ENCODE data around the gene PPP4R3B. TPM values are rescaled to one million over a fixed set of nuclear protein-coding genes. Genes with fewer than 3 reads are reported as not detected.

Gene PPP4R3B
- total RNA-seq = 100 to 1,000 TPM; 111 to 114 TPM
- 10 to 100 TPM; 76.7 to 84.2 TPM for polyA plus RNA-seq

- Mint-ChIP-seq H3K27me3 (no peaks in the 10 kb centered on the region), H3K27ac (no peak within 1 kb of the TSS), H3K36me3 (peaks cover 22 to 34% of the 10 kb centered on the region in 2 donors), H3K4me3 (no peak within 1 kb of the TSS), H3K4me1 (peaks cover 23 to 44% (median 40%) of the 10 kb centered on the region in 4 donors), H3K9me3 (no peaks in the 10 kb centered on the region)
- peak within 1 kb of the TSS; percentile 97 to 98 for H3K4me3 ChIP-seq (ENCODE audit: low read length in 2 of 2)
- intact Hi-C loops (cut with micrococcal nuclease) = loop anchor here (1.0 to 5.0 kb wide), 10 partner anchors 15 to 1502 kb away; partner anchors contain the start of genes ACYP2, CCDC88A, CFAP36 and CLHC1
- peaks cover 15% of the 10 kb centered on the region for H3K36me3 ChIP-seq (ENCODE audit: insufficient read depth, low read length)
- H3K27me3 ChIP-seq (ENCODE audit: insufficient read depth, low read length) = no peaks in the 10 kb centered on the region
- peak within 1 kb of the TSS; percentile 100 for H3K27ac ChIP-seq (ENCODE audit: low read depth, low read length)
- ChIA-PET CTCF (ENCODE audit: partially characterized antibody) (interaction anchor here (1.2 kb wide), 2 partner anchors 97 to 193 kb away, joined by 3 read pairs; no protein-coding TSS in a partner anchor), POLR2A (ENCODE audit: partially characterized antibody) (interaction anchor here (0.5 to 2.9 kb wide), 36 partner anchors 8 to 1850 kb away, joined by 3 to 90 read pairs (median 4); partner anchors contain the start of genes CCDC88A, CFAP36, CHAC2 and CLHC1)
- H3K4me1 ChIP-seq (ENCODE audit: insufficient read depth, low read length) = peaks cover 64% of the 10 kb centered on the region
- no peaks in the 10 kb centered on the region for H3K9me3 ChIP-seq (ENCODE audit: control insufficient read depth in 1 of 2, low read length in 2 of 2)
- peak; percentile 99 to 100 (median 100) for DNase-seq
Measured at GRCh38 chr2:55617175-55618024, at the start of gene PPP4R3B. Gene PPP4R3B (minus strand): TSS chr2:55617622. CDS start chr2:55617285, 337 bp downstream.

- ChIA-PET POLR2A (ENCODE audit: partially characterized antibody) (no interaction called here), CTCF (ENCODE audit: partially characterized antibody) (no interaction called here)
- no peak for DNase-seq
- Mint-ChIP-seq H3K27me3 (no peaks in the 10 kb centered on the region), H3K9me3 (no peaks in the 10 kb centered on the region), H3K4me3 (no peak overlapping the region), H3K27ac (peak overlapping the region in 1 of 7 donors; percentile 31), H3K4me1 (no peaks in the 10 kb centered on the region), H3K36me3 (peaks cover 40 to 41% of the 10 kb centered on the region in 2 donors)
- intact Hi-C loops (cut with micrococcal nuclease) = no loop called here
- H3K36me3 ChIP-seq (ENCODE audit: insufficient read depth, low read length) = peaks cover 12% of the 10 kb centered on the region
- H3K27ac ChIP-seq (ENCODE audit: low read depth, low read length) = no peak overlapping the region
- no peaks in the 10 kb centered on the region for H3K27me3 ChIP-seq (ENCODE audit: insufficient read depth, low read length)
- H3K4me3 ChIP-seq (ENCODE audit: low read length in 2 of 2) = no peak overlapping the region
- no peaks in the 10 kb centered on the region for H3K9me3 ChIP-seq (ENCODE audit: control insufficient read depth in 1 of 2, low read length in 2 of 2)
- H3K4me1 ChIP-seq (ENCODE audit: insufficient read depth, low read length) = no peaks in the 10 kb centered on the region
Measured at GRCh38 chr2:55653255-55653654, 35.8 kb upstream of the PPP4R3B start.

- Mint-ChIP-seq H3K27me3 (no peaks in the 10 kb centered on the region), H3K36me3 (peaks cover 21 to 47% of the 10 kb centered on the region in 2 donors), H3K9me3 (no peaks in the 10 kb centered on the region), H3K4me1 (no peaks in the 10 kb centered on the region), H3K27ac (peak overlapping the region in 2 of 7 donors; percentile 5 to 29), H3K4me3 (no peak overlapping the region)
- no peak for DNase-seq
- no peaks in the 10 kb centered on the region for H3K4me1 ChIP-seq (ENCODE audit: insufficient read depth, low read length)
- ChIA-PET CTCF (ENCODE audit: partially characterized antibody) (no interaction called here), POLR2A (ENCODE audit: partially characterized antibody) (no interaction called here)
- H3K9me3 ChIP-seq (ENCODE audit: control insufficient read depth in 1 of 2, low read length in 2 of 2) = no peaks in the 10 kb centered on the region
- intact Hi-C loops (cut with micrococcal nuclease) = no loop called here
- no peaks in the 10 kb centered on the region for H3K36me3 ChIP-seq (ENCODE audit: insufficient read depth, low read length)
- no peak overlapping the region for H3K27ac ChIP-seq (ENCODE audit: low read depth, low read length)
- no peak overlapping the region for H3K4me3 ChIP-seq (ENCODE audit: low read length in 2 of 2)
- no peaks in the 10 kb centered on the region for H3K27me3 ChIP-seq (ENCODE audit: insufficient read depth, low read length)
Measured at GRCh38 chr2:55649211-55649610, 31.8 kb upstream of the PPP4R3B start.

- no peak overlapping the region for H3K4me3 Mint-ChIP-seq
- ChIA-PET POLR2A (ENCODE audit: partially characterized antibody) (interaction anchor here (1.3 kb wide), 1 partner anchor 19 kb away, joined by 6 read pairs; the partner anchor contains the start of gene PPP4R3B), CTCF (ENCODE audit: partially characterized antibody) (interaction anchor here (1.3 kb wide), 1 partner anchor 13 kb away, joined by 3 read pairs; no protein-coding TSS in a partner anchor)
- intact Hi-C loops (cut with micrococcal nuclease) = no loop called here
- no peak for DNase-seq
- H3K27ac Mint-ChIP-seq = no peak overlapping the region
- Histone ChIP-seq H3K27ac (ENCODE audit: low read depth, low read length) (no peak overlapping the region), H3K27me3 (ENCODE audit: insufficient read depth, low read length) (no peaks in the 10 kb centered on the region), H3K9me3 (ENCODE audit: control insufficient read depth in 1 of 2, low read length in 2 of 2) (no peaks in the 10 kb centered on the region), H3K36me3 (ENCODE audit: insufficient read depth, low read length) (peaks cover 15% of the 10 kb centered on the region), H3K4me3 (ENCODE audit: low read length in 2 of 2) (no peak overlapping the region), H3K4me1 (ENCODE audit: insufficient read depth, low read length) (no peaks in the 10 kb centered on the region)
- no peaks in the 10 kb centered on the region for H3K4me1 Mint-ChIP-seq
- H3K27me3 Mint-ChIP-seq = no peaks in the 10 kb centered on the region
- peaks cover 28 to 30% of the 10 kb centered on the region in 2 donors for H3K36me3 Mint-ChIP-seq
- no peaks in the 10 kb centered on the region for H3K9me3 Mint-ChIP-seq
Measured at GRCh38 chr2:55636831-55637230, 19.4 kb upstream of the PPP4R3B start.

- Histone ChIP-seq H3K4me3 (ENCODE audit: low read length in 2 of 2) (no peak overlapping the region), H3K27ac (ENCODE audit: low read depth, low read length) (no peak overlapping the region), H3K4me1 (ENCODE audit: insufficient read depth, low read length) (peaks cover 20% of the 10 kb centered on the region), H3K36me3 (ENCODE audit: insufficient read depth, low read length) (no peaks in the 10 kb centered on the region), H3K27me3 (ENCODE audit: insufficient read depth, low read length) (no peaks in the 10 kb centered on the region), H3K9me3 (ENCODE audit: control insufficient read depth in 1 of 2, low read length in 2 of 2) (no peaks in the 10 kb centered on the region)
- intact Hi-C loops (cut with micrococcal nuclease) = no loop called here
- Mint-ChIP-seq H3K4me1 (peaks cover 21 to 33% (median 29%) of the 10 kb centered on the region in 4 donors), H3K36me3 (peaks cover 7 to 22% of the 10 kb centered on the region in 2 donors), H3K9me3 (no peaks in the 10 kb centered on the region), H3K4me3 (no peak overlapping the region), H3K27ac (no peak overlapping the region), H3K27me3 (no peaks in the 10 kb centered on the region)
- DNase-seq = no peak
- ChIA-PET POLR2A (ENCODE audit: partially characterized antibody) (interaction anchor here (1.3 kb wide), 1 partner anchor 11 kb away, joined by 6 read pairs; the partner anchor contains the start of gene PPP4R3B), CTCF (ENCODE audit: partially characterized antibody) (no interaction called here)
Measured at GRCh38 chr2:55628931-55629330, 11.5 kb upstream of the PPP4R3B start.

GRCh38 chr2:55627915-55628314 is 10.5 kb upstream of the PPP4R3B start:
- Histone ChIP-seq H3K4me1 (ENCODE audit: insufficient read depth, low read length) (peaks cover 30% of the 10 kb centered on the region), H3K9me3 (ENCODE audit: control insufficient read depth in 1 of 2, low read length in 2 of 2) (no peaks in the 10 kb centered on the region), H3K27ac (ENCODE audit: low read depth, low read length) (no peak overlapping the region), H3K36me3 (ENCODE audit: insufficient read depth, low read length) (no peaks in the 10 kb centered on the region), H3K4me3 (ENCODE audit: low read length in 2 of 2) (no peak overlapping the region), H3K27me3 (ENCODE audit: insufficient read depth, low read length) (no peaks in the 10 kb centered on the region)
- ChIA-PET POLR2A (ENCODE audit: partially characterized antibody) (interaction anchor here (1.1 kb wide), 1 partner anchor 9 kb away, joined by 3 read pairs; no protein-coding TSS in a partner anchor), CTCF (ENCODE audit: partially characterized antibody) (interaction anchor here (0.7 kb wide), 1 partner anchor 61 kb away, joined by 3 read pairs; no protein-coding TSS in a partner anchor)
- Mint-ChIP-seq H3K9me3 (no peaks in the 10 kb centered on the region), H3K36me3 (peaks cover 7 to 25% of the 10 kb centered on the region in 2 donors), H3K27ac (no peak overlapping the region), H3K4me3 (no peak overlapping the region), H3K27me3 (no peaks in the 10 kb centered on the region), H3K4me1 (peaks cover 31 to 43% (median 34%) of the 10 kb centered on the region in 4 donors)
- DNase-seq = no peak
- intact Hi-C loops (cut with micrococcal nuclease) = no loop called here

GRCh38 chr2:55621802-55622201 is 4.4 kb upstream of the PPP4R3B start:
- ChIA-PET CTCF (ENCODE audit: partially characterized antibody) (no interaction called here), POLR2A (ENCODE audit: partially characterized antibody) (interaction anchor here (3.3 kb wide), 1 partner anchor 102 kb away, joined by 15 read pairs; the partner anchor contains the start of gene CFAP36)
- Histone ChIP-seq H3K4me3 (ENCODE audit: low read length in 2 of 2) (no peak overlapping the region), H3K9me3 (ENCODE audit: control insufficient read depth in 1 of 2, low read length in 2 of 2) (no peaks in the 10 kb centered on the region), H3K27ac (ENCODE audit: low read depth, low read length) (no peak overlapping the region), H3K27me3 (ENCODE audit: insufficient read depth, low read length) (no peaks in the 10 kb centered on the region), H3K36me3 (ENCODE audit: insufficient read depth, low read length) (peaks cover 3% of the 10 kb centered on the region), H3K4me1 (ENCODE audit: insufficient read depth, low read length) (peaks cover 72% of the 10 kb centered on the region)
- DNase-seq = no peak
- Mint-ChIP-seq H3K4me1 (peaks cover 19 to 57% (median 48%) of the 10 kb centered on the region in 4 donors), H3K27ac (peak overlapping the region in 1 of 7 donors; percentile 32), H3K4me3 (peak overlapping the region in 3 of 8 donors; percentile 18 to 72 (median 53)), H3K36me3 (peaks cover 14 to 38% of the 10 kb centered on the region in 2 donors), H3K27me3 (no peaks in the 10 kb centered on the region), H3K9me3 (no peaks in the 10 kb centered on the region)
- intact Hi-C loops (cut with micrococcal nuclease) = no loop called here

Measured in CD4-positive, alpha-beta memory T cell (primary cell).